K562 (cell line): ENCODE data around the gene C17orf113.

Source experiments
- EZH2 ChIP-seq: IDR thresholded peaks from 2 replicates; pipeline ENCODE4 v1.6.1; 2012; ENCODE audit warnings: low read depth, mild to moderate bottlenecking, inconsistent platforms, low read length, borderline replicate concordance
- HMG20A ChIP-seq: fragments of 450-650 bp; formaldehyde crosslinking; conservative IDR thresholded peaks from 2 replicates; pipeline ENCODE4 v1.4.0; 2020; ENCODE audit warnings: mild to moderate bottlenecking, mixed read lengths
- POLR2A ChIP-seq: fragments of 450-650 bp; conservative IDR thresholded peaks from 2 replicates; pipeline ENCODE4 v1.6.1; 2016
- POLR2AphosphoS5 ChIP-seq: IDR thresholded peaks from 2 replicates; pipeline ENCODE4 v1.6.1; 2011; ENCODE audit warnings: mild to moderate bottlenecking, low read depth, low read length, moderate library complexity; ENCODE audit not compliant: control insufficient read depth, insufficient read depth
- TRIM28 ChIP-seq: fragments of 450-650 bp; IDR thresholded peaks from 2 replicates; pipeline ENCODE4 v1.6.1; 2017
- ZBTB1 ChIP-seq: sonication (generic); formaldehyde crosslinking; IDR thresholded peaks from 2 replicates; pipeline ENCODE4 v1.8.1; 2023; ENCODE audit warnings: missing genetic modification reagents, low read depth, mild to moderate bottlenecking, borderline replicate concordance
- ZNF586 ChIP-seq: fragments of 450-650 bp; formaldehyde crosslinking; conservative IDR thresholded peaks from 2 replicates; pipeline ENCODE4 v1.4.0; 2020; ENCODE audit warnings: mild to moderate bottlenecking, moderate library complexity
- TF ChIP-seq, protein P1 (sequence below): fragments of 150-350 bp; IDR thresholded peaks from 2 replicates; pipeline ENCODE4 v1.6.1; 2014; ENCODE audit warnings: low read depth, mild to moderate bottlenecking, low read length, borderline replicate concordance
- TF ChIP-seq, protein P2 (sequence below), 3 experiments: IDR thresholded peaks in 2 of 3; conservative IDR thresholded peaks in 1 of 3; 2 replicates each; pipeline ENCODE4 v1.5.1; 2011 to 2012; ENCODE audit warnings: low read length in 3 of 3, mild to moderate bottlenecking in 3 of 3, control low read depth in 2 of 3, improper control_type of control experiment in 1 of 3, inconsistent platforms in 1 of 3, low read depth in 1 of 3, mixed read lengths in 1 of 3, moderate library complexity in 1 of 3; ENCODE audit not compliant: insufficient read depth in 2 of 3

DNA sequence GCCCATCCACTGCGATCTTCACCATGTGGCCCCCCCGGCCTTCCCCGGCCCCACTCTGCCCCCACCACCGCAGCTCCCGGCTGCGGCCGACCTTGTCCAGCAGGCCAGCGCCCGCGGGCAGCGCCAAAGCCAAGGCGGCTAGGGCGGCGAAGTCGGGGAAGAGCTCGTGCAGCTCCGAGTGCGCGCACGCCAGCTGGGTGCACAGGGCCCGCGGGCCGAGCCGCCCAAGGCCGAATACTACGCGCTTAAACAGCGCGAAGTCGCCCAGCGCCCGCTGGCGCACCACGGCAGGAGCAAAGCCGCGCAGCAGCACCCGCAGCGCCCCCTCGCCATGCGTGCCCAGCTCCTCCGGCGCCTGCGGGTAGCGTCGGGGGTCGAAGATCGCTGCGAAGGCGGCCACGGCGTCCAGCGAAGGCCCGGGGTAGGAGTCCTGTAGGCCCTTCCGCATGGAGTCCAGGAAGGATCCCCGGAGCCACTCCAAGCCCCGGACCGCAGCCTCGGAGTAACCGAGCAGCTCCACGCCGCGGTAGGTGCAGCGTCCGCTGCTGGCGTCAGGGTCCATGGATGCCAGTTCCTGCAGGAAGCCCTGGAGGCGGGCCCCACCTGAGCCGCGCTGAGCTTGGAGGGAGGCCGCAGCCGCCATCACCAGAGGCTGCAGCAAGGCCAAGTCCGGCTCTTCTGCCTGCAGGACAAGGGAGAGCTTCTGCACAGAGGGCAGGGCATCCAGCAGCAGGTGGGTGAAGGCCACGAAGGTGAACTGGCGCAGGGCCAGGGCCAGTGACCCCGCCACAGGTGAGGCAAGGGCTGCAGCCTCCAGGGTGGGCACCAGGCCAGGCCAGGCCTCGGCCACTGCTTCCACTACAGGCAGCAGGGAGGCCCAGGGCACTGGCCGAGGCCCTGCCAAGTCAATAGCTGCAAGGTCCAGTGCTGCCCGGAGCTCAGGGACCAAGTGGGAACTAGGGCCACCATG, 10.3 kb downstream of the C17orf113 start:
- TF ChIP-seq EZH2 (no peak), ZNF586 (no peak), TRIM28 (no peak), POLR2A (no peak), ZBTB1 (no peak), POLR2AphosphoS5 (no peak), HMG20A (no peak)
- TF ChIP-seq, protein P1, sequence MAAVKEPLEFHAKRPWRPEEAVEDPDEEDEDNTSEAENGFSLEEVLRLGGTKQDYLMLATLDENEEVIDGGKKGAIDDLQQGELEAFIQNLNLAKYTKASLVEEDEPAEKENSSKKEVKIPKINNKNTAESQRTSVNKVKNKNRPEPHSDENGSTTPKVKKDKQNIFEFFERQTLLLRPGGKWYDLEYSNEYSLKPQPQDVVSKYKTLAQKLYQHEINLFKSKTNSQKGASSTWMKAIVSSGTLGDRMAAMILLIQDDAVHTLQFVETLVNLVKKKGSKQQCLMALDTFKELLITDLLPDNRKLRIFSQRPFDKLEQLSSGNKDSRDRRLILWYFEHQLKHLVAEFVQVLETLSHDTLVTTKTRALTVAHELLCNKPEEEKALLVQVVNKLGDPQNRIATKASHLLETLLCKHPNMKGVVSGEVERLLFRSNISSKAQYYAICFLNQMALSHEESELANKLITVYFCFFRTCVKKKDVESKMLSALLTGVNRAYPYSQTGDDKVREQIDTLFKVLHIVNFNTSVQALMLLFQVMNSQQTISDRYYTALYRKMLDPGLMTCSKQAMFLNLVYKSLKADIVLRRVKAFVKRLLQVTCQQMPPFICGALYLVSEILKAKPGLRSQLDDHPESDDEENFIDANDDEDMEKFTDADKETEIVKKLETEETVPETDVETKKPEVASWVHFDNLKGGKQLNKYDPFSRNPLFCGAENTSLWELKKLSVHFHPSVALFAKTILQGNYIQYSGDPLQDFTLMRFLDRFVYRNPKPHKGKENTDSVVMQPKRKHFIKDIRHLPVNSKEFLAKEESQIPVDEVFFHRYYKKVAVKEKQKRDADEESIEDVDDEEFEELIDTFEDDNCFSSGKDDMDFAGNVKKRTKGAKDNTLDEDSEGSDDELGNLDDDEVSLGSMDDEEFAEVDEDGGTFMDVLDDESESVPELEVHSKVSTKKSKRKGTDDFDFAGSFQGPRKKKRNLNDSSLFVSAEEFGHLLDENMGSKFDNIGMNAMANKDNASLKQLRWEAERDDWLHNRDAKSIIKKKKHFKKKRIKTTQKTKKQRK = no peak
- TF ChIP-seq, protein P2, sequence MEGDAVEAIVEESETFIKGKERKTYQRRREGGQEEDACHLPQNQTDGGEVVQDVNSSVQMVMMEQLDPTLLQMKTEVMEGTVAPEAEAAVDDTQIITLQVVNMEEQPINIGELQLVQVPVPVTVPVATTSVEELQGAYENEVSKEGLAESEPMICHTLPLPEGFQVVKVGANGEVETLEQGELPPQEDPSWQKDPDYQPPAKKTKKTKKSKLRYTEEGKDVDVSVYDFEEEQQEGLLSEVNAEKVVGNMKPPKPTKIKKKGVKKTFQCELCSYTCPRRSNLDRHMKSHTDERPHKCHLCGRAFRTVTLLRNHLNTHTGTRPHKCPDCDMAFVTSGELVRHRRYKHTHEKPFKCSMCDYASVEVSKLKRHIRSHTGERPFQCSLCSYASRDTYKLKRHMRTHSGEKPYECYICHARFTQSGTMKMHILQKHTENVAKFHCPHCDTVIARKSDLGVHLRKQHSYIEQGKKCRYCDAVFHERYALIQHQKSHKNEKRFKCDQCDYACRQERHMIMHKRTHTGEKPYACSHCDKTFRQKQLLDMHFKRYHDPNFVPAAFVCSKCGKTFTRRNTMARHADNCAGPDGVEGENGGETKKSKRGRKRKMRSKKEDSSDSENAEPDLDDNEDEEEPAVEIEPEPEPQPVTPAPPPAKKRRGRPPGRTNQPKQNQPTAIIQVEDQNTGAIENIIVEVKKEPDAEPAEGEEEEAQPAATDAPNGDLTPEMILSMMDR (IDR thresholded peaks at IDR 0.05 in 2 of 3, conservative IDR thresholded peaks at IDR 0.05 in 1 of 3; ENCODE audit: insufficient read depth in 2 of 3, low read depth in 1 of 3, low read length in 3 of 3) = no peak
